HG02885 (cell line): ENCODE data around the gene ZKSCAN5.
"Not testable (repeated sequence)": the region's sequence is repeated elsewhere in the genome, so short reads cannot be mapped to it uniquely, and the experiment has no call there.

Experiments
- ATAC-seq: cut with Tn5 transposase; IDR thresholded peaks from one replicate; pipeline ENCODE4 v1.9.1; 2021; ENCODE audit warnings: mild to moderate bottlenecking; ENCODE audit not compliant: unreplicated experiment, poor library complexity

Gene ZKSCAN5

GRCh38 chr7:99497766-99498545 is 6.5 kb upstream of the ZKSCAN5 start:
- ATAC-seq: no peak

- no peak for ATAC-seq
These were observed 5.9 kb upstream of the ZKSCAN5 start for GRCh38 chr7:99498546-99498944.

- ATAC-seq: peak; percentile 8
These were observed 5.1 kb upstream of the ZKSCAN5 start for GRCh38 chr7:99499371-99499720.

- peak; percentile 43 for ATAC-seq
These were observed 4.5 kb upstream of the ZKSCAN5 start, which contains the start of gene ZNF394 for GRCh38 chr7:99499721-99500636. Gene ZNF394, minus strand, starts transcription at chr7:99500281. Its CDS starts 188 bp downstream, at chr7:99500093.

GRCh38 chr7:99500637-99501009 is 3.8 kb upstream of the ZKSCAN5 start:
- ATAC-seq: no peak

- ATAC-seq: not testable (repeated sequence)
These were observed 3.2 kb upstream of the ZKSCAN5 start for GRCh38 chr7:99501236-99501635.

- ATAC-seq: no peak
These were observed 220 bp upstream of the ZKSCAN5 start for GRCh38 chr7:99504281-99504602.

GRCh38 chr7:99505324-99505662 is 831 bp downstream of the ZKSCAN5 start:
- peak; percentile 2 for ATAC-seq

GRCh38 chr7:99514050-99514449 is 9.6 kb downstream of the ZKSCAN5 start:
- ATAC-seq: no peak

GRCh38 chr7:99521399-99521798 is 16.9 kb downstream of the ZKSCAN5 start:
- ATAC-seq: no peak

GRCh38 chr7:99525713-99526440 is 21.4 kb downstream of the ZKSCAN5 start:
- ATAC-seq: no peak

GRCh38 chr7:99531354-99531765 is 26.9 kb downstream of the ZKSCAN5 start:
- ATAC-seq: no peak

GRCh38 chr7:99535667-99536066 is 31.2 kb downstream of the ZKSCAN5 start:
- no peak for ATAC-seq

GRCh38 chr7:99539213-99539811 is 34.9 kb downstream of the ZKSCAN5 start:
- no peak for ATAC-seq

- ATAC-seq: no peak
These were observed 36.1 kb downstream of the ZKSCAN5 start for GRCh38 chr7:99540542-99540941.

- no peak for ATAC-seq
These were observed 36.8 kb downstream of the ZKSCAN5 start for GRCh38 chr7:99541212-99541611.

- ATAC-seq: no peak
These were observed 38.7 kb downstream of the ZKSCAN5 start for GRCh38 chr7:99543081-99543671.

GRCh38 chr7:99543916-99544315 is 39.5 kb downstream of the ZKSCAN5 start:
- ATAC-seq: no peak

- not testable (repeated sequence) for ATAC-seq
These were observed 40.8 kb downstream of the ZKSCAN5 start for GRCh38 chr7:99545308-99545707.

GRCh38 chr7:99549545-99549944 is 45.1 kb downstream of the ZKSCAN5 start:
- ATAC-seq: not testable (repeated sequence)
